ENCODE results near the gene SLC34A2.

SLC34A2 gene

DNA sequence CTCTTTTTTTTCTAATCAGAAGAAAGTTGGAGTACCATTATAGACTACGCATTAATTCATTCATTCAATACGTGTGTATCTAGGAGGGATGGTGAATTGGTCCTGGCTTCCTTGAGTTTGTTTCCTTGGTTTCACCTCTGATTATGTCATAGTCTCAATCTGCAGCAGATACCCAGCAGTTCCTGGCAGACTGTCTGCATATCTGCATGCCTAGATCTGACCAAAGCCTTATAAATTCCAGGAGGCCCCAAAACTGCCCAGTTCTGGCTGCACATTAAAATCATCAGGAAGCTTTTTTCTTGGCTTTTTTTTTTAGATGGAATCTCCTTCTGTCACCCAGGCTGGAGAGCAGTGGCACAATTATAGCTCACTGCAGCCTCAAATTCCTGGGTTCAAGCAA lies 27.2 kb upstream of the SLC34A2 start:
- Histone ChIP-seq H3K27ac (ENCODE audit: low read depth, low read length) (no peak overlapping the region), H3K9ac (ENCODE audit: low read length) (no peak overlapping the region), H3K9me3 (ENCODE audit: insufficient read depth, low read length) (no peaks in the 10 kb centered on the region), H3K9me2 (replicated peaks; ENCODE audit: insufficient read depth, low read length) (no peaks in the 10 kb centered on the region), H4K20me1 (ENCODE audit: low read depth, low read length) (no peaks in the 10 kb centered on the region), H2AFZ (ENCODE audit: low read depth, low read length, severe bottlenecking) (no peak overlapping the region), H3K4me3 (ENCODE audit: insufficient read depth, low read length, poor library complexity, severe bottlenecking) (no peak overlapping the region), H3K36me3 (ENCODE audit: low read length) (no peaks in the 10 kb centered on the region), H3F3A (ENCODE audit: insufficient read depth) (no peaks in the 10 kb centered on the region), H3K79me2 (ENCODE audit: insufficient read depth, low read length) (no peaks in the 10 kb centered on the region), H3K27me3 (ENCODE audit: low read length) (no peaks in the 10 kb centered on the region), H3K4me2 (ENCODE audit: low read depth, low read length, poor library complexity, severe bottlenecking) (no peak overlapping the region)
- TF ChIP-seq, protein P1, sequence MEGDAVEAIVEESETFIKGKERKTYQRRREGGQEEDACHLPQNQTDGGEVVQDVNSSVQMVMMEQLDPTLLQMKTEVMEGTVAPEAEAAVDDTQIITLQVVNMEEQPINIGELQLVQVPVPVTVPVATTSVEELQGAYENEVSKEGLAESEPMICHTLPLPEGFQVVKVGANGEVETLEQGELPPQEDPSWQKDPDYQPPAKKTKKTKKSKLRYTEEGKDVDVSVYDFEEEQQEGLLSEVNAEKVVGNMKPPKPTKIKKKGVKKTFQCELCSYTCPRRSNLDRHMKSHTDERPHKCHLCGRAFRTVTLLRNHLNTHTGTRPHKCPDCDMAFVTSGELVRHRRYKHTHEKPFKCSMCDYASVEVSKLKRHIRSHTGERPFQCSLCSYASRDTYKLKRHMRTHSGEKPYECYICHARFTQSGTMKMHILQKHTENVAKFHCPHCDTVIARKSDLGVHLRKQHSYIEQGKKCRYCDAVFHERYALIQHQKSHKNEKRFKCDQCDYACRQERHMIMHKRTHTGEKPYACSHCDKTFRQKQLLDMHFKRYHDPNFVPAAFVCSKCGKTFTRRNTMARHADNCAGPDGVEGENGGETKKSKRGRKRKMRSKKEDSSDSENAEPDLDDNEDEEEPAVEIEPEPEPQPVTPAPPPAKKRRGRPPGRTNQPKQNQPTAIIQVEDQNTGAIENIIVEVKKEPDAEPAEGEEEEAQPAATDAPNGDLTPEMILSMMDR (IDR thresholded peaks at IDR 0.05; ENCODE audit: insufficient read depth, low read length, poor library complexity, severe bottlenecking), result no peak
- no peak for TF ChIP-seq EZH2phosphoT487 (conservative IDR thresholded peaks at IDR 0.05; ENCODE audit: low read length)

DNA sequence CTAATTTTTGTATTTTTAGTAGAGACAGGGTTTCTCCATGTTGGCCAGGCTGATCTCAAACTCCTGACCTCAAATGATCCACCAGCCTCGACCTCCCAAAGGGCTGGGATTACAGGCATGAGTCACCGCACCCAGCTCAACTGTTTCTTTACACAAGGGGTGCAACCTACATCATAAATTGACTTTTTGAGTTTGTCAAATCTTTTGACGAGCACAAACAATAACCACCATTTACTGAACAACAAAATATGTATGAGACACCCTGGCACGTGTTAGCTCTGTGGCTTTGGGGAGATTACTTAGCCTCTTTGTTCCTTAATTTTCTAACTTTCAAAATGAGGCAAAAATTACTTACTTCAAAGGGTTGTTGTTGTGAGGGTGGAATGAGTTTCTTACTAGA lies 23.5 kb upstream of the SLC34A2 start:
- Histone ChIP-seq H3K27me3 (ENCODE audit: low read length) (no peaks in the 10 kb centered on the region), H3K36me3 (ENCODE audit: low read length) (no peaks in the 10 kb centered on the region), H2AFZ (ENCODE audit: low read depth, low read length, severe bottlenecking) (no peak overlapping the region), H3K27ac (ENCODE audit: low read depth, low read length) (no peak overlapping the region), H3K9me3 (ENCODE audit: insufficient read depth, low read length) (no peaks in the 10 kb centered on the region), H4K20me1 (ENCODE audit: low read depth, low read length) (no peaks in the 10 kb centered on the region), H3F3A (ENCODE audit: insufficient read depth) (no peaks in the 10 kb centered on the region), H3K79me2 (ENCODE audit: insufficient read depth, low read length) (no peaks in the 10 kb centered on the region), H3K4me3 (ENCODE audit: insufficient read depth, low read length, poor library complexity, severe bottlenecking) (no peak overlapping the region), H3K9ac (ENCODE audit: low read length) (no peak overlapping the region), H3K4me2 (ENCODE audit: low read depth, low read length, poor library complexity, severe bottlenecking) (no peak overlapping the region), H3K9me2 (replicated peaks; ENCODE audit: insufficient read depth, low read length) (no peaks in the 10 kb centered on the region)
- TF ChIP-seq, protein P1 (IDR thresholded peaks at IDR 0.05; ENCODE audit: insufficient read depth, low read length, poor library complexity, severe bottlenecking), result no peak
- no peak for TF ChIP-seq EZH2phosphoT487 (conservative IDR thresholded peaks at IDR 0.05; ENCODE audit: low read length)

DNA sequence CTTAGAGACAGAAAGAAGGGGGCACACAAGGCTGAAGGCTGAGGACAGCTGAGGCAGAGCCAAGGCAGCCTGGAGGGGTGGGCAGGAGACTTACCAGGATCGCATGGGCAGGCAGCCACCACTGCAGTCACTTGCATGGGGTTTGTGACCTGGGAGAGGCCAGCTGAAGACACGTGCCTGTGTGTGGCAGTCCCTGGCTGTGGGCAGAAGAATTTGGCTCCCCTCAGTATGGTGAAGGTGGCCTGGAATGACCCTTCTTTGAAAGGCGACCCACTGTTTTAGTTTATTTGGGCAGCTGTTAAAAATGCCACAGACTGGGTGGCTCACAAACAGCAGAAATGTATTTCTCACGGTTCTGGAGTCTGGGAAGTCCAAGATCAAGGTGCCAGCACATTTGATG lies 22.1 kb upstream of the SLC34A2 start:
- no peak overlapping the region for H3K4me3 ChIP-seq (ENCODE audit: insufficient read depth, low read length, poor library complexity, severe bottlenecking)
- no peak overlapping the region for H3K4me2 ChIP-seq (ENCODE audit: low read depth, low read length, poor library complexity, severe bottlenecking)
- H3K36me3 ChIP-seq (ENCODE audit: low read length), result no peaks in the 10 kb centered on the region
- H3K27ac ChIP-seq (ENCODE audit: low read depth, low read length), result no peak overlapping the region
- no peaks in the 10 kb centered on the region for H3K9me3 ChIP-seq (ENCODE audit: insufficient read depth, low read length)
- H2AFZ ChIP-seq (ENCODE audit: low read depth, low read length, severe bottlenecking), result no peak overlapping the region
- H3K9ac ChIP-seq (ENCODE audit: low read length), result no peak overlapping the region
- TF ChIP-seq, protein P1 (IDR thresholded peaks at IDR 0.05; ENCODE audit: insufficient read depth, low read length, poor library complexity, severe bottlenecking), result no peak
- no peaks in the 10 kb centered on the region for H3F3A ChIP-seq (ENCODE audit: insufficient read depth)
- no peaks in the 10 kb centered on the region for H3K27me3 ChIP-seq (ENCODE audit: low read length)
- H3K9me2 ChIP-seq (replicated peaks; ENCODE audit: insufficient read depth, low read length), result no peaks in the 10 kb centered on the region
- no peaks in the 10 kb centered on the region for H4K20me1 ChIP-seq (ENCODE audit: low read depth, low read length)
- no peaks in the 10 kb centered on the region for H3K79me2 ChIP-seq (ENCODE audit: insufficient read depth, low read length)

DNA sequence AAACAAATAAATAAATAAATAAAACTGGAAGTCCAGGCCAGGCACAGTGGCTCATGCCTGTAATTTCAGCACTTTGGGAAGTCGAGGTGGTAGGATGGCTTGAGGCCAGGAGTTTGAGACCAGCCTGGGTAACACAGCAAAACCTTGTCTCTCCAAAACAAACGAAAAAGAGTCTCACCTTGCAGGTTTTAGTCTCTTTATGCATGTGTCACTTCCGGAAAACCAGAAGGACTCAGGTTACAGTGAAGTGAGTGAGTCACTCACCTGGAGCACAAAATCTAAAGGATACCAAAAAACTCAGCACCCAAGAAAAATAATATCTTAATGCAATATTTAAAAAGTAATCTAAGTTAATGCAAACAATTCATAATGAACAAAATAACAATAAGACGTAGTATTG lies 20.1 kb upstream of the SLC34A2 start:
- Histone ChIP-seq H3K27me3 (ENCODE audit: low read length) (no peaks in the 10 kb centered on the region), H3K9me2 (replicated peaks; ENCODE audit: insufficient read depth, low read length) (no peaks in the 10 kb centered on the region), H4K20me1 (ENCODE audit: low read depth, low read length) (no peaks in the 10 kb centered on the region), H2AFZ (ENCODE audit: low read depth, low read length, severe bottlenecking) (no peak overlapping the region), H3K36me3 (ENCODE audit: low read length) (no peaks in the 10 kb centered on the region), H3K9ac (ENCODE audit: low read length) (no peak overlapping the region), H3F3A (ENCODE audit: insufficient read depth) (no peaks in the 10 kb centered on the region), H3K9me3 (ENCODE audit: insufficient read depth, low read length) (no peaks in the 10 kb centered on the region), H3K79me2 (ENCODE audit: insufficient read depth, low read length) (no peaks in the 10 kb centered on the region), H3K4me3 (ENCODE audit: insufficient read depth, low read length, poor library complexity, severe bottlenecking) (no peak overlapping the region), H3K27ac (ENCODE audit: low read depth, low read length) (no peak overlapping the region), H3K4me2 (ENCODE audit: low read depth, low read length, poor library complexity, severe bottlenecking) (no peak overlapping the region)
- TF ChIP-seq EZH2phosphoT487 (conservative IDR thresholded peaks at IDR 0.05; ENCODE audit: low read length), result no peak
- TF ChIP-seq, protein P1 (IDR thresholded peaks at IDR 0.05; ENCODE audit: insufficient read depth, low read length, poor library complexity, severe bottlenecking), result no peak
